ENCODE results near the gene MROH8. TPM values are rescaled to one million over a fixed set of nuclear protein-coding genes. Genes with fewer than 3 reads are reported as not detected.

MROH8 gene
- total RNA-seq, 1 experiment from 2014 or later = 0.50 TPM

DNA sequence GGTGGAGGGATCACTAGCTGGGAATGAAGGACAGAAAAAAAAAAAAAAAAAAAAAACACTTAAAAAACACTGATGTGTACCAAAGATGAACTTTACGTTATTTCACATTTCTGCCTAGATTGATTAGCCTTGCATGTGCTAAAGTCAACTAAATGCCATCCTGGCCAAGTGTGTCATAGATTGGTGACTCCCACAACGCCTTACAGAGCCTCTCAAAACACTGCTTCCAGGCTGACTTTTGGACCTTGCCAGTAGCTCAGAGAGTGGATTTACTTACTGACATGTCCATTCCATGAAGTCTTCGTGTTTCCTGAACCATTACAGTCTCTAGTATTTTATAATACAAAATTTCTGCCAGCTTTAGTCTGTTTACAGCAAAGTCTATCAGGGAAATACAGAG lies 124.1 kb downstream of the MROH8 start (continued):
- TF ChIP-seq KAT7 (CRISPR knock-in tag; IDR thresholded peaks at IDR 0.05; ENCODE audit: borderline replicate concordance) (no peak), RELA (CRISPR knock-in tag; IDR thresholded peaks at IDR 0.05; ENCODE audit: borderline replicate concordance) (no peak), ZNF671 (CRISPR knock-in tag; IDR thresholded peaks at IDR 0.05) (no peak)

DNA sequence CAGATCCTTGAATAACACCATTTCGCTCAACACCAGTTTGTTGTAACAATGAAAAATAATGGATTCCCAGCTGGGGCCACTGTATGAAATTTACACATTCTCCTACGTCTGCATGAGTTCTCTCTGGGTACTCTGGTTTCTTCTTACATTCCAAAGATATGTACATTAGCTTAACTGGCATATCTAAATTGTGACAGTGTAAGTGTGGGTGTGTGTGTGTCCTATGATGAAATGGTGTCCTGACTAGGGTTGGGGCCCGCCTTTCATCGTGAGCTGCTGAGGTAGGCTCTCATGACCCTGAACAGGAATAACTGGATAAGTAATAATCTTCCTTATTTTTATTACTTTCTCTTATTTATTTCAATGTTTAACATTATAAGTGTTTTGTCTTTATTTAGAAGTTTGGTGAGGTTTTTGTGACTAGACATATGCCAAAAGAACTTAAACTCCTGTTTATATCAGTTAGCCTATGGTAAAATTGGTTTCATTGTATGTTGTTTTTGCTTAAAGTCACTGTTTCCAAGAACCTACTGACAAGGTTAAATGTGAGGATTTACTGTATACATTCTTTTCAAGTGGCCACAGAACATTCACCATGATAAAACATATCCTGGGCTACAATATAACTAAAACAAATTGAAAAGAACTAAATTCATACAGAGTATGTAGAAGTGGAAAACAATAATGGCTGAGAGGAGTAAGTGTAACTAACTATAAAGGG lies 126.0 kb downstream of the MROH8 start:
- ATAC-seq (no peak), DNase-seq (ENCODE audit: low spot score) (no peak)
- ChIA-PET POLR2A (no interaction called here), CTCF (no interaction called here)
- Mint-ChIP-seq H3K27me3 (ENCODE audit: low read depth) (no peaks in the 10 kb centered on the region), H3K27ac (no peak overlapping the region), H3K9me3 (no peaks in the 10 kb centered on the region), H3K36me3 (peaks cover 61% of the 10 kb centered on the region), H3K4me1 (0 out of 2 replicates have a peak, but pooled peaks cover 3% of the 10 kb centered on the region), H3K4me3 (no peak overlapping the region)
- TF ChIP-seq CREM (CRISPR knock-in tag; IDR thresholded peaks at IDR 0.05) (no peak), FOXK1 (CRISPR knock-in tag; IDR thresholded peaks at IDR 0.05) (no peak), TEAD1 (CRISPR knock-in tag; IDR thresholded peaks at IDR 0.05) (no peak), MYBL2 (CRISPR knock-in tag; IDR thresholded peaks at IDR 0.05) (no peak), TP53 (CRISPR knock-in tag; IDR thresholded peaks at IDR 0.05) (no peak), HMGA2 (CRISPR knock-in tag; IDR thresholded peaks at IDR 0.05) (no peak), ZNF423 (CRISPR knock-in tag; IDR thresholded peaks at IDR 0.05) (no peak), ELF4 (CRISPR knock-in tag; IDR thresholded peaks at IDR 0.05; ENCODE audit: low read depth) (no peak), NFE2L1 (CRISPR knock-in tag; IDR thresholded peaks at IDR 0.05) (no peak), ZNF263 (CRISPR knock-in tag; IDR thresholded peaks at IDR 0.05; ENCODE audit: low read depth) (no peak), JAZF1 (CRISPR knock-in tag; IDR thresholded peaks at IDR 0.05) (no peak), SOX15 (CRISPR knock-in tag; IDR thresholded peaks at IDR 0.05) (no peak)
- TF ChIP-seq, protein P1, sequence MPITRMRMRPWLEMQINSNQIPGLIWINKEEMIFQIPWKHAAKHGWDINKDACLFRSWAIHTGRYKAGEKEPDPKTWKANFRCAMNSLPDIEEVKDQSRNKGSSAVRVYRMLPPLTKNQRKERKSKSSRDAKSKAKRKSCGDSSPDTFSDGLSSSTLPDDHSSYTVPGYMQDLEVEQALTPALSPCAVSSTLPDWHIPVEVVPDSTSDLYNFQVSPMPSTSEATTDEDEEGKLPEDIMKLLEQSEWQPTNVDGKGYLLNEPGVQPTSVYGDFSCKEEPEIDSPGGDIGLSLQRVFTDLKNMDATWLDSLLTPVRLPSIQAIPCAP (CRISPR knock-in tag; IDR thresholded peaks at IDR 0.05) = no peak
- TF ChIP-seq, protein P2, sequence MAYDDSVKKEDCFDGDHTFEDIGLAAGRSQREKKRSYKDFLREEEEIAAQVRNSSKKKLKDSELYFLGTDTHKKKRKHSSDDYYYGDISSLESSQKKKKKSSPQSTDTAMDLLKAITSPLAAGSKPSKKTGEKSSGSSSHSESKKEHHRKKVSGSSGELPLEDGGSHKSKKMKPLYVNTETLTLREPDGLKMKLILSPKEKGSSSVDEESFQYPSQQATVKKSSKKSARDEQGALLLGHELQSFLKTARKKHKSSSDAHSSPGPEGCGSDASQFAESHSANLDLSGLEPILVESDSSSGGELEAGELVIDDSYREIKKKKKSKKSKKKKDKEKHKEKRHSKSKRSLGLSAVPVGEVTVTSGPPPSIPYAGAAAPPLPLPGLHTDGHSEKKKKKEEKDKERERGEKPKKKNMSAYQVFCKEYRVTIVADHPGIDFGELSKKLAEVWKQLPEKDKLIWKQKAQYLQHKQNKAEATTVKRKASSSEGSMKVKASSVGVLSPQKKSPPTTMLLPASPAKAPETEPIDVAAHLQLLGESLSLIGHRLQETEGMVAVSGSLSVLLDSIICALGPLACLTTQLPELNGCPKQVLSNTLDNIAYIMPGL (CRISPR knock-in tag; IDR thresholded peaks at IDR 0.05) = no peak
- TF ChIP-seq, protein P3, sequence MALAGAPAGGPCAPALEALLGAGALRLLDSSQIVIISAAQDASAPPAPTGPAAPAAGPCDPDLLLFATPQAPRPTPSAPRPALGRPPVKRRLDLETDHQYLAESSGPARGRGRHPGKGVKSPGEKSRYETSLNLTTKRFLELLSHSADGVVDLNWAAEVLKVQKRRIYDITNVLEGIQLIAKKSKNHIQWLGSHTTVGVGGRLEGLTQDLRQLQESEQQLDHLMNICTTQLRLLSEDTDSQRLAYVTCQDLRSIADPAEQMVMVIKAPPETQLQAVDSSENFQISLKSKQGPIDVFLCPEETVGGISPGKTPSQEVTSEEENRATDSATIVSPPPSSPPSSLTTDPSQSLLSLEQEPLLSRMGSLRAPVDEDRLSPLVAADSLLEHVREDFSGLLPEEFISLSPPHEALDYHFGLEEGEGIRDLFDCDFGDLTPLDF (CRISPR knock-in tag; IDR thresholded peaks at IDR 0.05) = no peak
- TF ChIP-seq, protein P4, sequence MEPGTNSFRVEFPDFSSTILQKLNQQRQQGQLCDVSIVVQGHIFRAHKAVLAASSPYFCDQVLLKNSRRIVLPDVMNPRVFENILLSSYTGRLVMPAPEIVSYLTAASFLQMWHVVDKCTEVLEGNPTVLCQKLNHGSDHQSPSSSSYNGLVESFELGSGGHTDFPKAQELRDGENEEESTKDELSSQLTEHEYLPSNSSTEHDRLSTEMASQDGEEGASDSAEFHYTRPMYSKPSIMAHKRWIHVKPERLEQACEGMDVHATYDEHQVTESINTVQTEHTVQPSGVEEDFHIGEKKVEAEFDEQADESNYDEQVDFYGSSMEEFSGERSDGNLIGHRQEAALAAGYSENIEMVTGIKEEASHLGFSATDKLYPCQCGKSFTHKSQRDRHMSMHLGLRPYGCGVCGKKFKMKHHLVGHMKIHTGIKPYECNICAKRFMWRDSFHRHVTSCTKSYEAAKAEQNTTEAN (CRISPR knock-in tag; IDR thresholded peaks at IDR 0.05) = no peak

Other genes starting within 250 kb of the MROH8 start
- gene SAMHD1, start 227.8 kb downstream of the MROH8 start, total RNA-seq (2021) = 31.0 to 34.9 TPM (median 34.2 TPM) in 3 replicates
- gene RBL1, start 83.6 kb downstream of the MROH8 start, total RNA-seq (2021) = 10.5 to 13.2 TPM (median 11.1 TPM) in 3 replicates
- 205 to 233 TPM (median 227 TPM) in 3 replicates for gene RPN2, start 218 bp downstream of the MROH8 start, total RNA-seq (2021)
- 0.74 TPM in 1 of 3 replicates, not detected in the others for gene GHRH, start 82.3 kb upstream of the MROH8 start, total RNA-seq (2021)
- gene MANBAL, start 110.1 kb upstream of the MROH8 start, total RNA-seq (2021) = 41.7 to 48.6 TPM (median 48.5 TPM) in 3 replicates
- gene SRC, start 166.6 kb upstream of the MROH8 start, total RNA-seq (2021) = 27.4 to 33.3 TPM (median 30.4 TPM) in 3 replicates